K562 (cell line): ENCODE results near the gene FFAR4. TPM values are rescaled to one million over a fixed set of nuclear protein-coding genes. Genes with fewer than 3 reads are reported as not detected.

Source experiments
- ATAC-seq: fragments of 200-7000 bp; cut with Tn5 transposase; 3 replicates; pipeline ENCODE4 v1.9.1; 2020; ENCODE audit warnings: moderate library complexity
- BruUV-seq: library from RNA; stranded (reverse); fragments of 400-500 nt; replicated peaks from 2 replicates; lab custom pipeline; 2021; lab: Mats Ljungman, UMichigan
- CTCF ChIA-PET: fragments of 300-600 bp; formaldehyde crosslinking; extraction: SDS; loops from one replicate; lab custom pipeline; 2021; ENCODE audit warnings: low intra/inter-chr PET ratio; lab: Yijun Ruan, JAX
- POLR2A ChIA-PET: fragments of 300-600, 350-650 bp; sonication (Branson Sonifier 250); formaldehyde crosslinking; extraction: SDS; loops from one replicate; lab custom pipeline; 2021; ENCODE audit warnings: antibody characterized with exemption, inconsistent platforms; lab: Yijun Ruan, JAX
- DNase-seq, 4 experiments: peaks; one replicate each; pipeline versions ENCODE4 v3.0.0 to v3.0.0-alpha.2; 2011 to 2018; ENCODE audit warnings: low spot score in 3 of 4, mixed read lengths in 3 of 4; ENCODE audit errors: extremely low read depth in 1 of 4
- FAIRE-seq: peaks from 2 replicates; lab custom pipeline; 2011; peaks lifted over from hg19 to GRCh38; lab: Jason Lieb, UNC
- H2AFZ ChIP-seq: 2 replicates; pipeline ENCODE4 v1.6.0; 2011; ENCODE audit warnings: low read depth, low read length, control low read depth, inconsistent platforms
- H3K27ac ChIP-seq: fragments of 200-600 bp; 3 replicates; pipeline ENCODE4 v1.8.0; 2011; ENCODE audit warnings: low read depth, mild to moderate bottlenecking, control low read depth, inconsistent platforms, low read length, moderate library complexity, mixed read lengths; ENCODE audit errors: extremely low read depth
- H3K27me3 ChIP-seq, 2 experiments: fragments of 300-600 bp in 1 of 2; 2 replicates in 1 of 2; 3 replicates in 1 of 2; pipeline versions ENCODE4 v1.6.0 to v1.8.0; 2011; ENCODE audit warnings: inconsistent platforms in 2 of 2, low read length in 2 of 2, mild to moderate bottlenecking in 1 of 2, mixed read lengths in 1 of 2, moderate library complexity in 1 of 2; ENCODE audit not compliant: control insufficient read depth in 2 of 2, insufficient read depth in 2 of 2
- H3K36me3 ChIP-seq: fragments of 300-600 bp; 3 replicates; pipeline ENCODE4 v1.8.0; 2011; ENCODE audit warnings: mild to moderate bottlenecking, low read length, inconsistent platforms; ENCODE audit not compliant: control insufficient read depth, insufficient read depth
- H3K4me1 ChIP-seq, 2 experiments: fragments of 200-600 bp in 1 of 2; replicated peaks in 1 of 2; 2 replicates in 1 of 2; 3 replicates in 1 of 2; pipeline versions ENCODE4 v1.5.1 to v1.8.0; 2011; ENCODE audit warnings: inconsistent platforms in 2 of 2, low read length in 2 of 2, mild to moderate bottlenecking in 1 of 2, mixed read lengths in 1 of 2, moderate library complexity in 1 of 2; ENCODE audit not compliant: control insufficient read depth in 2 of 2, insufficient read depth in 2 of 2
- H3K4me2 ChIP-seq: 2 replicates; pipeline ENCODE4 v1.6.1; 2011; ENCODE audit warnings: low read length, control low read depth, inconsistent platforms, mixed read lengths; ENCODE audit not compliant: insufficient read depth
- H3K4me3 ChIP-seq: fragments of 200-600 bp; sonication (generic), shearing (Covaris generic); 2 replicates; pipeline ENCODE4 v1.5.1; 2016; ENCODE audit warnings: control low read depth, inconsistent platforms
- H3K79me2 ChIP-seq: fragments of 200-600 bp; 3 replicates; pipeline ENCODE4 v1.8.0; 2011; ENCODE audit warnings: low read length, inconsistent platforms; ENCODE audit not compliant: control insufficient read depth, insufficient read depth
- H3K9ac ChIP-seq, 2 experiments: 2 replicates each; pipeline versions ENCODE4 v1.6.0 to v1.6.1; 2011; ENCODE audit warnings: low read depth in 2 of 2, low read length in 2 of 2, control low read depth in 1 of 2, inconsistent platforms in 1 of 2, mild to moderate bottlenecking in 1 of 2, mixed read lengths in 1 of 2; ENCODE audit not compliant: insufficient read depth in 1 of 2
- H3K9me1 ChIP-seq: one replicate; pipeline ENCODE4 v1.6.0; 2011; ENCODE audit warnings: inconsistent platforms, mild to moderate bottlenecking, low read length, moderate library complexity; ENCODE audit not compliant: control insufficient read depth, insufficient read depth
- H3K9me3 ChIP-seq: replicated peaks from 2 replicates; pipeline ENCODE4 v1.5.1; 2011; ENCODE audit warnings: low read depth, low read length, inconsistent platforms; ENCODE audit not compliant: control insufficient read depth, insufficient read depth
- H4K20me1 ChIP-seq: replicated peaks from 2 replicates; pipeline ENCODE4 v1.6.1; 2011; ENCODE audit warnings: low read length, inconsistent platforms, mixed read lengths; ENCODE audit not compliant: control insufficient read depth, insufficient read depth
- CBFB ChIP-seq: sonication (generic); formaldehyde crosslinking; IDR thresholded peaks from 2 replicates; pipeline ENCODE4 v1.4.0; 2020; ENCODE audit warnings: mild to moderate bottlenecking, missing genetic modification reagents
- L3MBTL2 ChIP-seq: fragments of 450-650 bp; IDR thresholded peaks from 2 replicates; pipeline ENCODE4 v1.6.1; 2016; ENCODE audit warnings: mild to moderate bottlenecking, moderate library complexity
- NONO ChIP-seq, 2 experiments: fragments of 200-400 bp in 1 of 2; fragments of 450-650 bp in 1 of 2; formaldehyde crosslinking in 1 of 2; IDR thresholded peaks; 2 replicates each; pipeline ENCODE4 v1.6.1; 2017; ENCODE audit warnings: low read depth in 2 of 2, mild to moderate bottlenecking in 2 of 2, moderate library complexity in 2 of 2, low read length in 1 of 2
- RFX7 ChIP-seq: fragments of 250-450 bp; sonication (Bioruptor Pico); IDR thresholded peaks from 2 replicates; pipeline ENCODE4 v1.5.1; 2021; ENCODE audit warnings: mild to moderate bottlenecking
- TBL1XR1 ChIP-seq, 2 experiments: IDR thresholded peaks; 2 replicates each; pipeline ENCODE4 v1.6.1; 2012; ENCODE audit warnings: improper control_type of control experiment in 2 of 2, low read length in 2 of 2, mild to moderate bottlenecking in 1 of 2
- TFE3 ChIP-seq: fragments of 450-650 bp; formaldehyde crosslinking; IDR thresholded peaks from 2 replicates; pipeline ENCODE4 v1.4.0; 2020; ENCODE audit warnings: mild to moderate bottlenecking, mixed read lengths
- ZFP91 ChIP-seq: sonication (generic); formaldehyde crosslinking; IDR thresholded peaks from 2 replicates; pipeline ENCODE4 v1.8.0; 2022; ENCODE audit warnings: mild to moderate bottlenecking, missing genetic modification reagents
- ZNF324 ChIP-seq: fragments of 250-450 bp; sonication (Bioruptor Pico); IDR thresholded peaks from 2 replicates; pipeline ENCODE4 v1.4.0; 2020; ENCODE audit warnings: mild to moderate bottlenecking
- ZNF395 ChIP-seq: fragments of 200-800 bp; sonication (Bioruptor generic); IDR thresholded peaks from 2 replicates; pipeline ENCODE4 v1.6.1; 2017; ENCODE audit warnings: missing genetic modification characterization, missing compliant biosample characterization
- ZNF609 ChIP-seq: sonication (generic); formaldehyde crosslinking; IDR thresholded peaks from 2 replicates; pipeline ENCODE4 v1.8.1; 2023; ENCODE audit warnings: missing genetic modification reagents, mild to moderate bottlenecking, borderline replicate concordance
- WGBS: fragments of 100-300 bp; shearing (Covaris generic); methylation state at CpG from one replicate; pipeline ENCODE4 v1.1.6; 2016; ENCODE audit warnings: low coverage, mixed read lengths; ENCODE audit not compliant: insufficient coverage; ENCODE audit errors: missing lambda C conversion rate; 5-methylcytosine and 5-hydroxymethylcytosine counted together
- in situ Hi-C: fragments of 300-500 bp; cut with MboI; formaldehyde crosslinking; loops from 4 replicates; pipeline ENCODE4 v1.15.0; 2018; ENCODE audit warnings: inconsistent platforms, mixed read lengths
- intact Hi-C: fragments of 100-400 bp; cut with micrococcal nuclease; formaldehyde crosslinking; loops from 2 replicates; pipeline ENCODE4 v1.14.2; 2022
- polyA plus RNA-seq, 8 experiments: library from polyadenylated mRNA; depleted of rRNA in 4 of 8; stranded (reverse) in 5 of 8; unstranded in 3 of 8; fragments of >200 nt; fragmentation: Nextera tagmentation in 2 of 8; fragmentation: Illumina TruSeq in 1 of 8; extraction: Ambion mirVana in 2 of 8; extraction: Trizol in 1 of 8; gene quantifications; 2 replicates each; pipeline versions ENCODE4 v1.2.1 to v1.2.3, GENCODE V29; 2011 to 2014; ENCODE audit warnings: inconsistent platforms in 1 of 8, missing spikeins in 1 of 8
- total RNA-seq, 7 experiments: library from RNA; depleted of rRNA in 6 of 7; stranded (reverse); fragments of >200 nt in 6 of 7; fragmentation: Illumina TruSeq in 2 of 7; extraction: Trizol in 2 of 7; gene quantifications; 2 replicates each; pipeline versions ENCODE4 v1.2.1 to v1.2.3, GENCODE V29; 2011 to 2021; ENCODE audit warnings: low replicate concordance in 1 of 7

Gene FFAR4
- total and polyA plus RNA-seq, 9 of the 15 experiments (the other 6 are each of a cell fraction or from before 2014, with no cell fraction given): not detected

- Histone ChIP-seq H3K4me1 (no peaks in the 10 kb centered on the region; a peak in 1 of 5 replicates), H3K79me2 (no peaks in the 10 kb centered on the region), H3K4me2 (no peak overlapping the region), H3K9me1 (no peaks in the 10 kb centered on the region), H3K27ac (no peak overlapping the region), H2AFZ (no peak overlapping the region), H3K36me3 (no peaks in the 10 kb centered on the region), H3K4me3 (no peak overlapping the region), H3K9me3 (no peaks in the 10 kb centered on the region), H3K27me3 (peaks cover 6 to 28% of the 10 kb centered on the region in 2 experiments; a peak in 3 of 5 replicates), H4K20me1 (no peaks in the 10 kb centered on the region), H3K9ac (no peak overlapping the region)
- ATAC-seq (no peak), DNase-seq (no peak), FAIRE-seq (no peak)
- WGBS: 9% methylated on average over 1 of the region's 1 CpG
- no TSS peak for BruUV-seq
- intact Hi-C loops (no loop called here), in situ Hi-C loops (no loop called here)
- POLR2A ChIA-PET: interaction anchor here (1.2 kb wide), 1 partner anchor 12 kb away, joined by 3 read pairs; no protein-coding TSS in a partner anchor
- CTCF ChIA-PET: no interaction called here
- TF ChIP-seq ZNF324 (no peak), ZFP91 (CRISPR knock-in tag) (no peak), TFE3 (no peak), ZNF609 (CRISPR knock-in tag) (no peak), CBFB (CRISPR knock-in tag) (no peak), TBL1XR1 (IDR thresholded peaks at IDR 0.05; ENCODE audit: low read length in 2 of 2) (no peak), NONO (IDR thresholded peaks at IDR 0.05; ENCODE audit: low read depth in 2 of 2, low read length in 1 of 2) (no peak), L3MBTL2 (no peak), RFX7 (CRISPR knock-in tag) (no peak), ZNF395 (CRISPR knock-in tag) (no peak)
These were observed 30.7 kb downstream of the FFAR4 start for GRCh38 chr10:93597075-93597599.
